ENCODE data around the gene GALNS.

The GALNS gene

DNA sequence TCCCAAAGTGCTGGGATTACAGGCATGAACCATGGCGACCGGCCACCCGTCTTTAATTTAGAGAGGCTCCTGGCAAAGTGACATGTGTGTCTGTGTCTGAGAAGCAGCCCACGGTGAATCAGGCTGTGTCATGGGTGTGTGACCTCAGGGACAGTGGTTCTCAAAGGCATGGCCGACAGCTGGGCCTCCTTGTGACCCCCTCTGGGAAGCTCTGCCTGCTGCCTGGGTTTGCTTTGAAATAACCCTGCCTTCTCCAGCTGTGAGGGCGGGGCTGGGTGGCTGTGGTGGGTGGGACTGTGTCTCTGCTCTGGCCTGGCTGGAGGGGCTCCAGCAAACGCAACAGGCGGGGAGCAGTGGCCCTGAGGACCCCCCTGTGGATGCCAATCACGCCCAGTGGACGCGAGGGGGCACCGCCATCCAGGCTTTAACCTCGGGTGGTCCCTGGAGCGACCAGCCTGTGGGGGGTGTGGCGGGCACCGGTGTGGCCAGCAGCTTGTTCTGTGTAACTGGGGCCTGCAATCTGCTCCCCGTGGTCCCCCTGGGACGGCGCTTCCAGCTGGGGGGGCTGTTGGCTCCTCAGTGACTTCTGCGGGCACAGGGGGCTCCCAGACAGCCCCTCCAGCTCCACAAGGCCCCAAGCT lies 36.2 kb downstream of the GALNS start:
- no peak overlapping the region for H3K4me3 ChIP-seq (ENCODE audit: low read length)
- no peak for TF ChIP-seq ZNF274 (IDR thresholded peaks at IDR 0.05; ENCODE audit: low read depth, low read length)

- H3K4me3 ChIP-seq (ENCODE audit: low read length): no peak overlapping the region
- no peak for TF ChIP-seq ZNF274 (IDR thresholded peaks at IDR 0.05; ENCODE audit: low read depth, low read length)
These were observed 37.6 kb downstream of the GALNS start for GRCh38 chr16:88819126-88819525.

DNA sequence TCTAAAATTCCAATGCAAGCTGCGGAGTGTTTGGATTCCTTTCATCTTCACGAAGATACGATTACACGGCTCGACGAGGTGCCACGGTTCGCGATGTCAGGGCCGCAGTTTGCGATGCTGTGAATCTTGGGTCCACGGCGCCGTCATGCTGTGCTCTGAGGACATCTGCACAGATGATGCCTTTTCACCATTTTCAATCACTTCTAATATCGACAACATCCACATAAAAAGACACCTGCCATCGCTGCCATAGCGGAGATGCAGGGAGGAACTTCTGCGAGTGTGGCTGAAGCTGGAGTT lies 38.2 kb downstream of the GALNS start:
- no peak overlapping the region for H3K4me3 ChIP-seq (ENCODE audit: low read length)

DNA sequence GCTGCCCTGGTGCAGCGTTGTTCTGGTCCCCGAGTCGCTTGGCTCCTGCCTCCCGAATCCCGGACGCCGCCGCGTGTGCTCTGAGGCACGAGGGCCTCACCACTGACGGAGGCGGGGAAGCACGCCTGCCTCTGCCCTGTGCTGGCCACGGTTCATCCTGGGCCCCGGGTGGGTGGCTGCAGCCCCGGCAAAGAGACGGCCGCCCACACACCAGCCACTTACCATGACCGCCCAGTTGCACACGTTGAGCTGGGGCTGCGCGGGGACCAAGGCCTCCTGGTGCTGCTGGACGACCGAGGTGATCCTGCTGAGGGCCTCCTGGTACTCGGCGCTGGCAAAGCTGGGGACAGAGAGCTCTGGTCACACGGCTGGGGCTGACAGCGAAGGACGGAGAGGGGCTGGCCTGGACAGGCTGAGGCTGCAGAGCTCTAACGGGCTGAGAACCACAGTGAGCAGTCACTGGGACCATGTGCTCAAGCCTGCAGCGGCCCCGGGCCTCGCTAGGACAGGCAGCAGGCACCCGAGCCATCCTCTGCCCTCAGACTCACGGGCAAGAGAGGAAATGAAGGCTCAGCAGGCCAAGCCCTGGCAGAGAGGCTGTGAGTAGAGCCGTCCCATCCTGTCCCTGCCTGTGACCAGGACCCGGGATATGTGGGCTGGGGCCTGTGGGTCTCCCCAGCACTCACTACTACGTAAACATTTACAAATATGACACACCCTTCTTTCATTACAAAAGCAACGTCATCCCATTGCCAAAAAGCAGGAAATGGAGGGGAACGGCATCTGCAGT lies 38.8 kb downstream of the GALNS start:
- TF ChIP-seq ZNF274 (IDR thresholded peaks at IDR 0.05; ENCODE audit: low read depth, low read length): no peak
- no peak overlapping the region for H3K4me3 ChIP-seq (ENCODE audit: low read length)

More for the DNA sequence above, 38.2 kb downstream of the GALNS start:
- TF ChIP-seq ZNF274 (IDR thresholded peaks at IDR 0.05; ENCODE audit: low read depth, low read length): no peak

- no peak for TF ChIP-seq ZNF274 (IDR thresholded peaks at IDR 0.05; ENCODE audit: low read depth, low read length)
- H3K4me3 ChIP-seq (ENCODE audit: low read length): no peak overlapping the region
These were observed 39.8 kb downstream of the GALNS start for GRCh38 chr16:88816736-88817535.

DNA sequence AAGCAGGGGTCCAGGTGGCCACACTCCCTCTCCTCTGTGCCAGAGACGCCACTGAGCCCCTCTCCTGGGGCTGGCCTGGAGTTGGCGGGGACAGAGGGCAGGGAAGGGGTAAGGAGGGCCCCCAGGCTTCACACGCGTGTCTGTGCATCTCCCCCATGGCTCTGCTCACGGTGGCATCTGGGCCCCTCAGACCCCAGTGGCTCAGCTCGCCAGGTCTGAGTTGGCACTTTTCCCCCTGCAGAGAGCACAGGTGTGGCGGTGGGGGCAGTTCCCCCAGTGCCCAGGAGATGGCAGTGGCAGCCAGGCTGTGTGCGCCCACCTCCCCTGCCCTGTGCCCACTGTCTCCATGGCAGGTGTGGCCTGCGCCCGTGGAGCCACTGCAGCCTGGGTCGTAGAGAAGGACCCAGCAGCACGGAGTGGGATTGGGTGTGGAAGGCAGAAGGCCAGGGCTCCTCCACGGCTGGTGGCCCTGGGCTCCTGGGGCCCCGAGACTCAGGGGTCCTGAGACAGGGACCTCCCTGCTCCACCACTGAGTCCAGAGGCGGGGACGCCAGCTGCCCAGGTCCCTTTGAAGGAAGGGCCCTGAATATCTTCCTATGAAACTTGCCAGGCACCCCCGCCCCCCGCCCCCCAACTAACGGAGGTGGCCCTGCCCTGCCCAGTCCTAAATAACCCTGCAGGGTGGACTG lies 40.7 kb downstream of the GALNS start:
- no peak for TF ChIP-seq ZNF274 (IDR thresholded peaks at IDR 0.05; ENCODE audit: low read depth, low read length)
- no peak overlapping the region for H3K4me3 ChIP-seq (ENCODE audit: low read length)

GRCh38 chr16:88815227-88815626 lies 41.5 kb downstream of the GALNS start:
- no peak overlapping the region for H3K4me3 ChIP-seq (ENCODE audit: low read length)
- no peak for TF ChIP-seq ZNF274 (IDR thresholded peaks at IDR 0.05; ENCODE audit: low read depth, low read length)

DNA sequence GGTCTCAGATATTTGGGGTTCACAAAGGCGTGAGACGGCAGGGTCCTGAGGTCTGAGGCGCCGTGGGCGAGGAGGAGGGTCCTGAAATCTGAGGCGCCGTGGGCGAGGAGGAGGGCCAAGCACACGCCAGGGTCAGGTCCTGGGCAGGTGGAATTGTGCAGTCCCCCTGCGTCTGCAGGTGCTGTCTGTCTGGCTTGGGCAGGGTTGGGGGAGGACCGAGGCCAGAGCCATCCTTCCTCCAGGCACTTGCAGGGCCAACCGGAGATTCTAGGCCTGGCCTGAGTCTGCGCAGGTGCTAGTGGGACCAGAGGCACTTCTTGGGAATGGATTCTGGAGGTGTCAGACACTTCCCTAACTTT lies 42.6 kb downstream of the GALNS start:
- TF ChIP-seq ZNF274 (IDR thresholded peaks at IDR 0.05; ENCODE audit: low read depth, low read length): no peak
- no peak overlapping the region for H3K4me3 ChIP-seq (ENCODE audit: low read length)

DNA sequence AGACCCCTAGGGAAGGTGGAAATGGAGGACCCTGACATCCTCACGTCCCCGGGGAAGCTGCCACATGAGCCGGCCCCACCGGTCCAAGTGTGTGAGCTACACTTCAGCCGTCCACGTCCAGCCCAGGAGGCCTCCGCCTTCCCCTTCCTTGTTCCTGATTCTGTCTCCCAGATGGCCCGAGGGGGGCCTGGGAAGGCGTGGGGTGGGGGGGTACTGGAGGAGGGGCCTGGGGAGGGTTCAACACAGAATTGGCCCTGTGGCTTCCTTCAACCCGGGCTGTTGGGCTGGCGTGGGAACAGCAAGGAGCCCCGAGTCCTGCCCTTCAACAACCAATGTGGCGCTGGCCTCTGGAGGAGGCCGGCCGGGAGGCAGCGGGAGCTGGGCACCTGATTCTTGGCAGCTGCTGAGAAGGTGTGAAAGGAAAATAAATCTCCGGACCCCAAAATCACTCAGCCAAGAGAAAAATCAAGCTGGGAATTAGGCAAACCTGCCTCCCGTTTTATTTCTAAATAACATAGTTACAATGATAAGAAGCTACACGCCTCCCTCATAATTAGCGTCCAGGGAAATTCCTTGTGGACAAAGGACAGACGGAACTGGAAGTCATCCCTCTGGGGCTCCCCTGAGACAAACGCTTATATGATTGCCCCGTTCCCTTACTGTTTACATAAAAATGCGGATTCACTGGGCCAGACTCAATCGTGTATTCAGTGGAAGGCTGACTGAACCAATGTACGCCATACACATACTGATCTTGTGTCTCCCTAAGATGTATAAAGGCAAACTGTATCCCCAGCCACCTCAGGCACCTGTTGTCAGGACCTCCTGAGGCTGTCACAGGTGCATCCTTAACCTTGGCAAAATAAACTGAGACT lies 43.2 kb downstream of the GALNS start:
- no peak overlapping the region for H3K4me3 ChIP-seq (ENCODE audit: low read length)
- no peak for TF ChIP-seq ZNF274 (IDR thresholded peaks at IDR 0.05; ENCODE audit: low read depth, low read length)

DNA sequence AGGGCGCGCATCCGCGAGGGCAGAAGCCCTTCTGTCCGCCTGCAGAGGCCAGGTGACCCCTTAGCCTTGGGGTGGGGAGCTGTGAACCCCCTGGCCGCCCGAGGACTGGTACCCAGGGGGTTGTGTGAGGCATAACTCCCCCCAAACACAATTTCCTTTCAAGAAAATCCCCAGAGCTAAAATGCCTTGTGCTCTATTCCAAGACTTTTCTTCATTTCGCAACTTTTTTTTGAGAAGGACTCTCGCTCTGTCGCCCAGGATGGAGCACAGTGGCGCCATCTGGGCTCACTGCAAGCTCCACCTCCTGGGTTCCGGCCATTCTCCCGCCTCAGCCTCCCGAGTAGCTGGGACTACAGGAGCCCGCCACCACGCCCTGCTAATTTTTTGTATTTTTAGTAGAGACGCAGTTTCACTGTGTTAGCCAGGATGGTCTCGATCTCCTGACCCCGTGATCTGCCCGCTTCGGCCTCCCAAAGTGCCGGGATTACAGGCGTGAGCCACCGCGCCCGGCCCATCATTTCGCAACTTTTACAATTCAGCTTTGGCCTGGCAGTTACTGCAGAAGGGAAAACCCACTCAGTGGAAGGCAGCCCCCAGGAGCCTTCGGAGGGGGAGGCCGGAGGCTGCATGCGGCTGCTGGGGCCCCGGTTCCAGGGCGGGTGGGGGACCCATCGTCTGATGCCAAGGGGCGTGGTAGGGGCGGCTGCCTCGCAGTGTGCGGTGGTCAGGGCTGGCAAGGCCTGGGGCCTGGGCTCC lies 44.1 kb downstream of the GALNS start:
- TF ChIP-seq ZNF274 (IDR thresholded peaks at IDR 0.05; ENCODE audit: low read depth, low read length): no peak
- H3K4me3 ChIP-seq (ENCODE audit: low read length): peak overlapping the region; percentile 55; the same call in 1 of the 2 replicates

DNA sequence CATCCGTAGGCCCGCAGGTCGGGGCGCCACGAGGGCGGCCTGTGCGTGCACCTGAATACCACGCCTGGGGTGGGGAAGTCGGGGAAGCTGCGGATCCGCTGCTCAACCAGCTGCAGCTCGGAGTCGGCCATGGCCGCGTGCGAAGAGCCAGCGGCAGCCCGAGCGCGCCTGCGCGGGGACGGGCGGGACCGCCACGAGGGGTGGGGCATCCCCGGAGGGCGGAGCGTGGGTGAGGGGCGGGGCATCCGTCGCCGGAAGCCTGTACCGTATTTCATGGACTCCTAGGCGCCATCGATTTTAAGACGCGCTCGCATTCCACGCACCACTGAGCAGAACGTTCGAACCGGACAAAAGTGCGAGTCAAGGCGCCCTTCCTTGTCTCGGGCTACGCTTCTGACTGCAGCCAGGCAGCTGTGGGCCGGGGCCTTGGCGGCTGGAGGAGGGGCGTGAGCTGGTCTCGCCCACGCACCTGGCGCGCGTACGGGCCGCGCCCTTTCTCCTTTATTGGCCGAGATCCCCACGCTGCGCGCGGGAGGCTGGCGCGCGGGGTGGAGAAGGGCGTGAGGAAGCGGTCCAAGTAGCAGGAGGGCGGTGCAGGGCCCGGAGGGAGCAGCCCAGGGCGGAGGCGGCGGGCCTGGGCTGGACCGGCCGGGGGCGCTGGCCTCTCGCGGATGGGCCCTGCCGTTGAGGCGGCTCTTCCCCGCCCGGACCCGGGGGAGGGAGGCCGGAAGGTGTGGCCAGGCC lies 44.8 kb downstream of the GALNS start, which contains the start of gene APRT:
Gene APRT (minus strand): TSS at position 160 of the 744 bp plus-strand sequence. CDS start 29 bp downstream, at position 131.
- H3K4me3 ChIP-seq (ENCODE audit: low read length): peak within 1 kb of the TSS; percentile 85
- TF ChIP-seq ZNF274 (IDR thresholded peaks at IDR 0.05; ENCODE audit: low read depth, low read length): no peak

Data from GM08714 (cell line).